ENCODE results near the gene EEF2K. TPM values are rescaled to one million over a fixed set of nuclear protein-coding genes. Genes with fewer than 3 reads are reported as not detected.

EEF2K gene
- polyA plus RNA-seq, 1 experiment, result 10.9 TPM

- Histone ChIP-seq H3K27me3 (ENCODE audit: control insufficient read depth, insufficient read depth, low read length) (no peaks in the 10 kb centered on the region), H3K4me3 (ENCODE audit: low read depth, low read length) (no peak overlapping the region), H3K36me3 (ENCODE audit: control insufficient read depth, insufficient read depth, low read length) (peaks cover 10% of the 10 kb centered on the region)
- POLR2A ChIA-PET, result no interaction called here
- no peak for DNase-seq (ENCODE audit: low read depth)
- CTCF ChIA-PET, result interaction anchor here (0.7 to 1.4 kb wide), 3 partner anchors 10 to 17 kb away, joined by 3 to 4 read pairs (median 3); no protein-coding TSS in a partner anchor
- TF ChIP-seq, protein P1, sequence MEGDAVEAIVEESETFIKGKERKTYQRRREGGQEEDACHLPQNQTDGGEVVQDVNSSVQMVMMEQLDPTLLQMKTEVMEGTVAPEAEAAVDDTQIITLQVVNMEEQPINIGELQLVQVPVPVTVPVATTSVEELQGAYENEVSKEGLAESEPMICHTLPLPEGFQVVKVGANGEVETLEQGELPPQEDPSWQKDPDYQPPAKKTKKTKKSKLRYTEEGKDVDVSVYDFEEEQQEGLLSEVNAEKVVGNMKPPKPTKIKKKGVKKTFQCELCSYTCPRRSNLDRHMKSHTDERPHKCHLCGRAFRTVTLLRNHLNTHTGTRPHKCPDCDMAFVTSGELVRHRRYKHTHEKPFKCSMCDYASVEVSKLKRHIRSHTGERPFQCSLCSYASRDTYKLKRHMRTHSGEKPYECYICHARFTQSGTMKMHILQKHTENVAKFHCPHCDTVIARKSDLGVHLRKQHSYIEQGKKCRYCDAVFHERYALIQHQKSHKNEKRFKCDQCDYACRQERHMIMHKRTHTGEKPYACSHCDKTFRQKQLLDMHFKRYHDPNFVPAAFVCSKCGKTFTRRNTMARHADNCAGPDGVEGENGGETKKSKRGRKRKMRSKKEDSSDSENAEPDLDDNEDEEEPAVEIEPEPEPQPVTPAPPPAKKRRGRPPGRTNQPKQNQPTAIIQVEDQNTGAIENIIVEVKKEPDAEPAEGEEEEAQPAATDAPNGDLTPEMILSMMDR (IDR thresholded peaks at IDR 0.05; ENCODE audit: insufficient read depth, low read depth, low read length), result no peak
These were observed 132.0 kb downstream of the EEF2K start for GRCh38 chr16:22337849-22338635.

Other genes with a start within 250 kb of the EEF2K start
- not detected in 2 replicates for gene PDZD9, start 205.2 kb upstream of the EEF2K start, polyA plus RNA-seq (2011; rRNA removed)
- gene MOSMO, start 198.2 kb upstream of the EEF2K start, polyA plus RNA-seq (2011; rRNA removed), result 7.3 and 11.6 TPM in 2 replicates
- gene VWA3A, start 113.7 kb upstream of the EEF2K start, polyA plus RNA-seq (2011; rRNA removed), result 0.02 and 0.15 TPM in 2 replicates
- gene SDR42E2, start 43.8 kb upstream of the EEF2K start, polyA plus RNA-seq (2011; rRNA removed), result not detected in 2 replicates
- 36.6 and 60.9 TPM in 2 replicates for gene POLR3E, start 91.1 kb downstream of the EEF2K start, polyA plus RNA-seq (2011; rRNA removed)
- 41.5 and 44.4 TPM in 2 replicates for gene CDR2, start 168.3 kb downstream of the EEF2K start, polyA plus RNA-seq (2011; rRNA removed)

All from BJ (cell line).